GM19395 (cell line): ENCODE results near the gene EDDM13.
"Not testable (repeated sequence)": the region's sequence is repeated elsewhere in the genome, so short reads cannot be mapped to it uniquely, and the experiment has no call there.

ENCODE experiments used
- ATAC-seq: cut with Tn5 transposase; IDR thresholded peaks from one replicate; pipeline ENCODE4 v1.9.1; 2021; ENCODE audit warnings: mild to moderate bottlenecking, moderate library complexity; ENCODE audit not compliant: unreplicated experiment

Gene EDDM13

GRCh38 chr19:56294549-56294948 is 22.0 kb downstream of the EDDM13 start:
- no peak for ATAC-seq

GRCh38 chr19:56295531-56296455 is 23.2 kb downstream of the EDDM13 start:
- no peak for ATAC-seq

GRCh38 chr19:56297010-56297409 is 24.5 kb downstream of the EDDM13 start:
- ATAC-seq, result no peak

GRCh38 chr19:56299688-56300087 is 27.1 kb downstream of the EDDM13 start:
- no peak for ATAC-seq

- no peak for ATAC-seq
These were observed 28.6 kb downstream of the EDDM13 start for GRCh38 chr19:56301155-56301554.

GRCh38 chr19:56301886-56302620 is 29.5 kb downstream of the EDDM13 start:
- no peak for ATAC-seq

- no peak for ATAC-seq
These were observed 31.7 kb downstream of the EDDM13 start for GRCh38 chr19:56304243-56304642.

- ATAC-seq, result no peak
These were observed 33.5 kb downstream of the EDDM13 start for GRCh38 chr19:56306016-56306415.

- not testable (repeated sequence) for ATAC-seq
These were observed 34.5 kb downstream of the EDDM13 start for GRCh38 chr19:56307062-56307461.

- ATAC-seq, result no peak
These were observed 36.2 kb downstream of the EDDM13 start for GRCh38 chr19:56308792-56309191.

- ATAC-seq, result no peak
These were observed 37.1 kb downstream of the EDDM13 start for GRCh38 chr19:56309511-56310185.

- ATAC-seq, result no peak
These were observed 37.9 kb downstream of the EDDM13 start for GRCh38 chr19:56310462-56310861.

- ATAC-seq, result no peak
These were observed 39.8 kb downstream of the EDDM13 start for GRCh38 chr19:56312342-56312741.

- no peak for ATAC-seq
These were observed 40.5 kb downstream of the EDDM13 start for GRCh38 chr19:56312787-56313657.

GRCh38 chr19:56314018-56314380 is 41.5 kb downstream of the EDDM13 start:
- peak; percentile 2 for ATAC-seq

GRCh38 chr19:56314381-56315076 is 42.0 kb downstream of the EDDM13 start, which contains the start of gene ZSCAN5A:
Gene ZSCAN5A (minus strand): TSS chr19:56314839. CDS start chr19:56225046, 89,793 bp downstream.
- ATAC-seq, result peak; percentile 77

GRCh38 chr19:56315077-56315828 is 42.7 kb downstream of the EDDM13 start:
- peak; percentile 84 for ATAC-seq

- no peak for ATAC-seq
These were observed 44.2 kb downstream of the EDDM13 start for GRCh38 chr19:56316728-56317127.

GRCh38 chr19:56317749-56318148 is 45.2 kb downstream of the EDDM13 start:
- no peak for ATAC-seq
